A673 (cell line): Measurements from ENCODE around the gene VASH2.
"Not testable (repeated sequence)": the region's sequence is repeated elsewhere in the genome, so short reads cannot be mapped to it uniquely, and the experiment has no call there.

Experiments
- EZH2 ChIP-seq: fragments of 200-600 bp; sonication (generic); IDR thresholded peaks from 2 replicates; pipeline ENCODE4 v1.6.1; 2017; ENCODE audit warnings: borderline replicate concordance, low read depth, mild to moderate bottlenecking, mixed read lengths, antibody characterized with exemption, low read length; ENCODE audit not compliant: poor library complexity, severe bottlenecking
- TF ChIP-seq, protein P1 (sequence below): fragments of 300-800, 200-600 bp; sonication (generic); conservative IDR thresholded peaks from 2 replicates; pipeline ENCODE4 v1.5.1; 2017; ENCODE audit warnings: low read depth, mild to moderate bottlenecking, antibody characterized with exemption, low read length, moderate library complexity, mixed read lengths

DNA sequence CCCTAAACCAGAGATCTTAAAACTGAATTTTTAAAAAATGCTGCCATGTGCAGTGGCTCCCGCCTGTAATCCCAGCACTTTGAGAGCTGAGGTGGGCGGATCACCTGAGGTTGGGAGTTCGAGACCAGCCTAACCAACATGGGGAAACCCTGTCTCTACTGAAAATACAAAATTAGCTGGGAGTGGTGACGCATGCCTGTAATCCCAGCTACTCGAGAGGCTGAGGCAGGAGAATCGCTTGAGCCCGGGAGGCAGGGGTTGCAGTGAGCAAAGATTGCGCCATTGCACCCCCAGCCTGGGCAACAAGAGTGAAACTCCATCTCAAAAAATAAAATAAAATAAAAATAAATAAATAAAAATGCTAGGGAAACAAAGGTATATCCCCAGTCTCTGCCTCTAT, 43.6 kb downstream of the VASH2 start:
- TF ChIP-seq, protein P1, sequence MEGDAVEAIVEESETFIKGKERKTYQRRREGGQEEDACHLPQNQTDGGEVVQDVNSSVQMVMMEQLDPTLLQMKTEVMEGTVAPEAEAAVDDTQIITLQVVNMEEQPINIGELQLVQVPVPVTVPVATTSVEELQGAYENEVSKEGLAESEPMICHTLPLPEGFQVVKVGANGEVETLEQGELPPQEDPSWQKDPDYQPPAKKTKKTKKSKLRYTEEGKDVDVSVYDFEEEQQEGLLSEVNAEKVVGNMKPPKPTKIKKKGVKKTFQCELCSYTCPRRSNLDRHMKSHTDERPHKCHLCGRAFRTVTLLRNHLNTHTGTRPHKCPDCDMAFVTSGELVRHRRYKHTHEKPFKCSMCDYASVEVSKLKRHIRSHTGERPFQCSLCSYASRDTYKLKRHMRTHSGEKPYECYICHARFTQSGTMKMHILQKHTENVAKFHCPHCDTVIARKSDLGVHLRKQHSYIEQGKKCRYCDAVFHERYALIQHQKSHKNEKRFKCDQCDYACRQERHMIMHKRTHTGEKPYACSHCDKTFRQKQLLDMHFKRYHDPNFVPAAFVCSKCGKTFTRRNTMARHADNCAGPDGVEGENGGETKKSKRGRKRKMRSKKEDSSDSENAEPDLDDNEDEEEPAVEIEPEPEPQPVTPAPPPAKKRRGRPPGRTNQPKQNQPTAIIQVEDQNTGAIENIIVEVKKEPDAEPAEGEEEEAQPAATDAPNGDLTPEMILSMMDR, result not testable (repeated sequence)
- TF ChIP-seq EZH2, result not testable (repeated sequence)
